Endodermal cell (in vitro differentiated cells): Measurements from ENCODE around the gene GPATCH1. TPM values are rescaled to one million over a fixed set of nuclear protein-coding genes. Genes with fewer than 3 reads are reported as not detected.

Source experiments
- DNase-seq: peaks from one replicate; pipeline ENCODE4 v3.0.0-alpha.2; 2017
- H3K27ac ChIP-seq: 2 replicates; pipeline ENCODE4 v1.5.1; 2013; ENCODE audit warnings: mild to moderate bottlenecking, low read depth, low read length, moderate library complexity
- H3K27me3 ChIP-seq: 2 replicates; pipeline ENCODE4 v1.6.1; 2013; ENCODE audit warnings: mild to moderate bottlenecking, low read length, moderate library complexity; ENCODE audit not compliant: insufficient read depth, control insufficient read depth, poor library complexity, severe bottlenecking
- H3K36me3 ChIP-seq: 2 replicates; pipeline ENCODE4 v1.7.0; 2013; ENCODE audit warnings: mild to moderate bottlenecking, low read length, moderate library complexity; ENCODE audit not compliant: control insufficient read depth, insufficient read depth
- H3K4me1 ChIP-seq: one replicate; pipeline ENCODE4 v1.7.0; 2013; ENCODE audit warnings: low read length; ENCODE audit not compliant: control insufficient read depth, insufficient read depth
- H3K4me3 ChIP-seq: 2 replicates; pipeline ENCODE4 v1.5.1; 2013; ENCODE audit warnings: mild to moderate bottlenecking, low read length, moderate library complexity
- H3K9ac ChIP-seq: 2 replicates; pipeline ENCODE4 v1.6.1; 2013; ENCODE audit warnings: mild to moderate bottlenecking, low read length, moderate library complexity; ENCODE audit not compliant: poor library complexity, severe bottlenecking; ENCODE audit errors: extremely low read depth
- H3K9me3 ChIP-seq: 2 replicates; pipeline ENCODE4 v1.6.1; 2013; ENCODE audit warnings: mild to moderate bottlenecking, low read length, moderate library complexity; ENCODE audit not compliant: control insufficient read depth
- H3K27ac Mint-ChIP-seq: 2 replicates; pipeline ENCODE4 v1.8.0; 2020; ENCODE audit warnings: mixed read lengths
- H3K27me3 Mint-ChIP-seq: 2 replicates; pipeline ENCODE4 v1.8.0; 2021; ENCODE audit warnings: mild to moderate bottlenecking, mixed read lengths; ENCODE audit not compliant: insufficient read depth
- H3K36me3 Mint-ChIP-seq: 2 replicates; pipeline ENCODE4 v1.8.0; 2020; ENCODE audit warnings: low read depth, mixed read lengths
- H3K4me1 Mint-ChIP-seq: 2 replicates; pipeline ENCODE4 v1.8.0; 2020; ENCODE audit warnings: mixed read lengths
- H3K4me3 Mint-ChIP-seq: 2 replicates; pipeline ENCODE4 v1.8.0; 2020; ENCODE audit warnings: mild to moderate bottlenecking, moderate library complexity, mixed read lengths
- H3K9me3 Mint-ChIP-seq: 2 replicates; pipeline ENCODE4 v1.8.0; 2020; ENCODE audit warnings: mild to moderate bottlenecking, mixed read lengths
- CTCF ChIP-seq: fragments of 200-600 bp; sonication (generic); conservative IDR thresholded peaks from 2 replicates; pipeline ENCODE4 v1.5.0; 2021; ENCODE audit warnings: antibody characterized with exemption, mild to moderate bottlenecking
- WGBS, 2 experiments: methylation state at CpG; one replicate each; pipeline versions ENCODE4 v1.1.5 to v1.1.7; 2013; ENCODE audit warnings: missing lambda C conversion rate in 2 of 2, mixed read lengths in 1 of 2; ENCODE audit not compliant: insufficient coverage in 1 of 2, insufficient read length in 1 of 2; 5-methylcytosine and 5-hydroxymethylcytosine counted together
- total RNA-seq, 2 donors: library from RNA; stranded (reverse); fragmentation: NEBNext Ultra II Directional in 1 of 2; extraction: Animal tissue kit (Norgen Biotek cat#: 25700) in 1 of 2; gene quantifications; 2 replicates in 1 of 2; 3 replicates in 1 of 2; pipeline ENCODE4 v1.2.1, GENCODE V29; 2021

The GPATCH1 gene
- total RNA-seq, 2 donors from 2014 or later: 10.1 to 11.2 TPM

- Mint-ChIP-seq H3K27me3 (peaks cover 12% of the 10 kb centered on the region), H3K36me3 (no peaks in the 10 kb centered on the region), H3K4me1 (peaks cover 12% of the 10 kb centered on the region), H3K27ac (no peak overlapping the region), H3K4me3 (no peak overlapping the region), H3K9me3 (no peaks in the 10 kb centered on the region)
- no peaks in the 10 kb centered on the region for H3K9me3 ChIP-seq
- TF ChIP-seq CTCF: no peak
- H3K9ac ChIP-seq: no peak overlapping the region
- no peaks in the 10 kb centered on the region for H3K36me3 ChIP-seq
- 82 to 89% methylated on average over 7 to 8 of the region's 8 CpGs for WGBS, 2 experiments
- no peaks in the 10 kb centered on the region for H3K4me1 ChIP-seq
- no peak for DNase-seq
- H3K4me3 ChIP-seq: no peak overlapping the region
- no peaks in the 10 kb centered on the region for H3K27me3 ChIP-seq
- H3K27ac ChIP-seq: no peak overlapping the region
Observed at GRCh38 chr19:33067121-33067520, 13.9 kb upstream of the GPATCH1 start.

GRCh38 chr19:33071887-33072286, 9.1 kb upstream of the GPATCH1 start:
- WGBS, 2 experiments: 90 to 93% methylated on average over 6 to 7 of the region's 7 CpGs
- H3K4me3 ChIP-seq: no peak overlapping the region
- no peak overlapping the region for H3K27ac ChIP-seq
- peaks cover 6% of the 10 kb centered on the region for H3K4me1 Mint-ChIP-seq
- H3K9ac ChIP-seq: no peak overlapping the region
- no peak for TF ChIP-seq CTCF
- H3K27me3 Mint-ChIP-seq: no peaks in the 10 kb centered on the region
- H3K27me3 ChIP-seq: no peaks in the 10 kb centered on the region
- H3K9me3 Mint-ChIP-seq: no peaks in the 10 kb centered on the region
- H3K9me3 ChIP-seq: no peaks in the 10 kb centered on the region
- no peak overlapping the region for H3K4me3 Mint-ChIP-seq
- no peak overlapping the region for H3K27ac Mint-ChIP-seq
- no peaks in the 10 kb centered on the region for H3K4me1 ChIP-seq
- H3K36me3 ChIP-seq: no peaks in the 10 kb centered on the region
- DNase-seq: no peak
- no peaks in the 10 kb centered on the region for H3K36me3 Mint-ChIP-seq

- H3K27ac ChIP-seq: no peak overlapping the region
- Mint-ChIP-seq H3K4me3 (no peak overlapping the region), H3K9me3 (no peaks in the 10 kb centered on the region), H3K4me1 (no peaks in the 10 kb centered on the region), H3K27ac (no peak overlapping the region), H3K27me3 (no peaks in the 10 kb centered on the region), H3K36me3 (no peaks in the 10 kb centered on the region)
- H3K4me3 ChIP-seq: no peak overlapping the region
- no peak for DNase-seq
- no peaks in the 10 kb centered on the region for H3K36me3 ChIP-seq
- no peaks in the 10 kb centered on the region for H3K4me1 ChIP-seq
- no peak overlapping the region for H3K9ac ChIP-seq
- 91% methylated on average over 2 of the region's 2 CpGs; no CpG with 5 or more reads in 1 of the 2 experiments for WGBS, 2 experiments
- H3K9me3 ChIP-seq: no peaks in the 10 kb centered on the region
- H3K27me3 ChIP-seq: no peaks in the 10 kb centered on the region
- TF ChIP-seq CTCF: no peak
Observed at GRCh38 chr19:33075519-33075918, 5.5 kb upstream of the GPATCH1 start.
